ENCODE measurements around the gene MYL5.

GRCh38 chr4:649751-650310, 24.5 kb upstream of the MYL5 start:
- TF ChIP-seq POLR2A (IDR thresholded peaks at IDR 0.05) (no peak), CTCF (IDR thresholded peaks at IDR 0.05) (no peak)
